ENCODE results near the gene HECW1.

GRCh38 chr7:43476896-43477295 lies 364.4 kb downstream of the HECW1 start:
- TF ChIP-seq EZH2 (IDR thresholded peaks at IDR 0.05) (no peak), POLR2AphosphoS5 (IDR thresholded peaks at IDR 0.05; ENCODE audit: borderline replicate concordance, low read depth, low read length) (no peak), FOXP2 (optimal IDR thresholded peaks at IDR 0.05; ENCODE audit: control extremely low read depth, extremely low read length, insufficient read depth) (no peak)

Data from SK-N-MC (cell line).